Neuronal stem cell (in vitro differentiated cells): ENCODE results near the gene FREY1.
A peak's percentile ranks its signal among the peaks of the same experiment; 100 is the strongest.

Source experiments
- DNase-seq: peaks from one replicate; pipeline ENCODE4 v3.0.0-alpha.2; 2013; ENCODE audit warnings: low spot score
- H2AFZ ChIP-seq: one replicate; pipeline ENCODE4 v1.6.1; 2013; ENCODE audit warnings: mild to moderate bottlenecking, low read length, inconsistent platforms
- H2AK5ac ChIP-seq: 2 replicates; pipeline ENCODE4 v1.6.1; 2013; ENCODE audit warnings: low read depth, mild to moderate bottlenecking, inconsistent platforms, low read length, moderate library complexity, mixed read lengths
- H2BK120ac ChIP-seq: 2 replicates; pipeline ENCODE4 v1.6.1; 2013; ENCODE audit warnings: low read depth, mild to moderate bottlenecking, inconsistent platforms, low read length, moderate library complexity, mixed read lengths
- H2BK12ac ChIP-seq: one replicate; pipeline ENCODE4 v1.6.1; 2013; ENCODE audit warnings: low read length, inconsistent platforms
- H2BK15ac ChIP-seq: 2 replicates; pipeline ENCODE4 v1.6.1; 2013; ENCODE audit warnings: mild to moderate bottlenecking, low read length, inconsistent platforms, mixed read lengths
- H2BK5ac ChIP-seq: one replicate; pipeline ENCODE4 v1.6.1; 2013; ENCODE audit warnings: inconsistent platforms, mild to moderate bottlenecking, low read length, moderate library complexity
- H3K14ac ChIP-seq: one replicate; pipeline ENCODE4 v1.6.1; 2013; ENCODE audit warnings: low read length, inconsistent platforms
- H3K18ac ChIP-seq: 2 replicates; pipeline ENCODE4 v1.6.1; 2013; ENCODE audit warnings: low read length, inconsistent platforms
- H3K23ac ChIP-seq: 2 replicates; pipeline ENCODE4 v1.6.1; 2013; ENCODE audit warnings: low read depth, mild to moderate bottlenecking, mixed read lengths, low read length, inconsistent platforms; ENCODE audit not compliant: poor library complexity
- H3K27ac ChIP-seq: replicated peaks from 3 replicates; pipeline ENCODE4 v1.5.1; 2013; ENCODE audit warnings: low read length, inconsistent platforms
- H3K27me3 ChIP-seq, 3 experiments: 2 replicates each; pipeline ENCODE4 v1.6.1; 2013; ENCODE audit warnings: low read length in 3 of 3, mild to moderate bottlenecking in 2 of 3, inconsistent platforms in 1 of 3, low read depth in 1 of 3, mixed read lengths in 1 of 3, moderate library complexity in 1 of 3; ENCODE audit not compliant: control insufficient read depth in 3 of 3, insufficient read depth in 3 of 3
- H3K36me3 ChIP-seq, 2 donors: replicated peaks in 1 of 2; 2 replicates each; pipeline ENCODE4 v1.6.1; 2013; ENCODE audit warnings: low read length in 2 of 2; ENCODE audit not compliant: control insufficient read depth in 2 of 2, insufficient read depth in 2 of 2
- H3K4ac ChIP-seq: 2 replicates; pipeline ENCODE4 v1.6.1; 2013; ENCODE audit warnings: inconsistent platforms, mild to moderate bottlenecking, low read length, moderate library complexity
- H3K4me1 ChIP-seq, 2 donors: 1 replicate in 1 of 2; 2 replicates in 1 of 2; pipeline ENCODE4 v1.6.1; 2013; ENCODE audit warnings: low read length in 2 of 2, low read depth in 1 of 2; ENCODE audit not compliant: control insufficient read depth in 2 of 2, insufficient read depth in 1 of 2
- H3K4me2 ChIP-seq: one replicate; pipeline ENCODE4 v1.6.1; 2013; ENCODE audit warnings: mild to moderate bottlenecking, low read length, inconsistent platforms; ENCODE audit not compliant: insufficient read depth, poor library complexity, severe bottlenecking
- H3K4me3 ChIP-seq, 2 donors: 2 replicates each; pipeline ENCODE4 v1.5.1; 2013; ENCODE audit warnings: low read length in 2 of 2, mild to moderate bottlenecking in 2 of 2, inconsistent platforms in 1 of 2, moderate library complexity in 1 of 2
- H3K79me1 ChIP-seq: one replicate; pipeline ENCODE4 v1.6.1; 2013; ENCODE audit warnings: low read depth, mild to moderate bottlenecking, inconsistent platforms, low read length, moderate library complexity
- H3K9ac ChIP-seq: one replicate; pipeline ENCODE4 v1.6.1; 2013; ENCODE audit warnings: mild to moderate bottlenecking, low read depth, low read length, inconsistent platforms; ENCODE audit not compliant: poor library complexity
- H3K9me3 ChIP-seq, 2 donors: replicated peaks in 1 of 2; 2 replicates each; pipeline versions ENCODE3 to v1.6.1; 2013; ENCODE audit warnings: low read length in 2 of 2, mild to moderate bottlenecking in 2 of 2, inconsistent platforms in 1 of 2, low read depth in 1 of 2, mixed read lengths in 1 of 2, moderate library complexity in 1 of 2; ENCODE audit not compliant: control insufficient read depth in 2 of 2, insufficient read depth in 1 of 2
- H4K8ac ChIP-seq: one replicate; pipeline ENCODE4 v1.6.1; 2013; ENCODE audit warnings: low read depth, mild to moderate bottlenecking, inconsistent platforms, low read length, moderate library complexity
- H4K91ac ChIP-seq: one replicate; pipeline ENCODE4 v1.6.1; 2013; ENCODE audit warnings: low read length, low read depth, mild to moderate bottlenecking, inconsistent platforms; ENCODE audit not compliant: poor library complexity
- WGBS, 2 donors: extraction: QIAGEN DNeasy Blood & Tissue Kit; methylation state at CpG; one replicate each; pipeline ENCODE4 v1.1.7; 2013; ENCODE audit warnings: missing lambda C conversion rate in 2 of 2, mixed read lengths in 1 of 2; ENCODE audit not compliant: insufficient read length in 2 of 2, insufficient replicate concordance in 1 of 2; ENCODE audit errors: extremely low coverage in 2 of 2; 5-methylcytosine and 5-hydroxymethylcytosine counted together

The FREY1 gene

DNA sequence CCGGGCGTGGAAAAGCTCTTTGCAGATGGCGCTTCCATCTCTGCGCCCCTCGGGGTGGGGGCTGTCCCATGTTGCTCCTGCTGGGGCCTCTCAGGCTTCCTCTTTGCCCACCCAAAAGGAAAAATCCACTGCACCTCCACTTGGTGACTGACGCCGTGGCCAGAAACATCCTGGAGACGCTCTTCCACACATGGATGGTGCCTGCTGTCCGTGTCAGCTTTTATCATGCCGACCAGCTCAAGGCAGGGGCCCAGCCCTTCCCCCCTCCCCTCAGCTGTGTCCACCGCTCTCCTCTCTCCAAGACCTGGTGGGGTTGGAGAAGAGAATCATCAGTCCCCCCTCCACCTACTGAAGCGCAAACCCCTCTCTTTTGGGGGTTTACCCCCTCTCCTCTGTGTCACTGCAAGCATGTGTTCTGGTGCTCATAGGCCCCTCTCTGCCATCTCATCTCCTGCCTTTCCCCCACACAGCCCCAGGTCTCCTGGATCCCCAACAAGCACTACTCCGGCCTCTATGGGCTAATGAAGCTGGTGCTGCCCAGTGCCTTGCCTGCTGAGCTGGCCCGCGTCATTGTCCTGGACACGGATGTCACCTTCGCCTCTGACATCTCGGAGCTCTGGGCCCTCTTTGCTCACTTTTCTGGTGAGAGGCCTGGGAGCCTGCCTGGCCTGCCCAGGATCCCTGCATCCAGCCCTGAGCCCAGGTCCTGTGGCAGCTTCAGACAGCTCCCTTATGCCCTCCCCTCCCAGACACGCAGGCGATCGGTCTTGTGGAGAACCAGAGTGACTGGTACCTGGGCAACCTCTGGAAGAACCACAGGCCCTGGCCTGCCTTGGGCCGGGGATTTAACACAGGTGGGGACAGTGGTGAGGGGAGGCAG lies 17.2 kb upstream of the FREY1 start:
- H2BK12ac ChIP-seq: no peak overlapping the region
- H3K9ac ChIP-seq: peak overlapping the region; percentile 15
- H3K4me2 ChIP-seq: no peak overlapping the region
- H2AK5ac ChIP-seq: no peak overlapping the region
- H2BK5ac ChIP-seq: no peak overlapping the region
- no CpG with 5 or more reads among the region's 22 CpGs for WGBS, 2 donors
- no peaks in the 10 kb centered on the region for H3K36me3 ChIP-seq
- H3K14ac ChIP-seq: no peak overlapping the region
- no peak overlapping the region for H4K91ac ChIP-seq
- H3K4ac ChIP-seq: no peak overlapping the region
- H2BK15ac ChIP-seq: peak overlapping the region; percentile 14
- DNase-seq: no peak
- no peak overlapping the region for H3K18ac ChIP-seq
- peak overlapping the region; percentile 80 for H3K23ac ChIP-seq
- no peak overlapping the region for H2BK120ac ChIP-seq
- H3K79me1 ChIP-seq: peaks cover 7% of the 10 kb centered on the region
- H3K4me1 ChIP-seq: peaks cover 15 to 19% of the 10 kb centered on the region in 2 donors
- peaks cover 0 to 60% (median 13%) of the 10 kb centered on the region in 3 experiments for H3K27me3 ChIP-seq
- no peak overlapping the region for H3K4me3 ChIP-seq
- no peak overlapping the region for H4K8ac ChIP-seq
- H3K27ac ChIP-seq: no peak overlapping the region
- no peak overlapping the region for H2AFZ ChIP-seq
- no peaks in the 10 kb centered on the region for H3K9me3 ChIP-seq

DNA sequence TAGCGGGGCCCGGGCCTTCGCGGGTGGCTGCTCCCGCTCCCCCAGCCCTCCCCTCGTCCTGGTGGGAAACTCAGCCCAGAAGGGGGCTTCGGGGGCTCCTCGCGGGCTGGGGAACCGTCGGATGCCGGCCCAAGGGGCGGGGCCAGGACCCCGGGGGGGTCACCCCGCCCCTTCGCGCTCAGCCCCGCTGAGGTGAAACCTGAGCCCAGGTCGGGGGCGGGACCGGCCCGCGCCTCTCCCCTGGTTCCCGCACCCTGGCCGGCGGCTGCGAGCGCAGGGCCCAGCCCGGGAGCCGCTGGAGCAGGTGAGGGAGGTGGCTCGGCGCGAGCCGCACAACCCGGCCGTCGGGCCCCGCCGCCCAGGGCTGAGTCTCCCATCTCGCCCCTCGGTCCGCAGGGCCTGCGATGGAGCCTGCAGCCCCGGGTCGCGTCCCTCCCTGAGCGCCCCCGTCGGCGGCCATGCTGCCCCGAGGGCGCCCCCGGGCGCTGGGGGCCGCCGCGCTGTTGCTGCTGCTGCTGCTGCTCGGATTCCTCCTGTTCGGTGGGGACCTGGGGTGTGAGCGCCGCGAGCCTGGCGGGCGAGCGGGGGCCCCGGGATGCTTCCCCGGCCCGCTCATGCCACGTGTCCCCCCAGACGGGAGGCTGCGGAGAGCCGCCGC lies 15.5 kb upstream of the FREY1 start, which contains the start of gene LARGE2:
TSS of gene LARGE2 (plus strand) at position 232 of the 658 bp plus-strand sequence. CDS start at position 459, 227 bp downstream.
- Histone ChIP-seq H3K79me1 (no peaks in the 10 kb centered on the region), H3K4me2 (peak within 1 kb of the TSS; percentile 69), H3K27me3 (peaks cover 0 to 61% (median 13%) of the 10 kb centered on the region in 3 experiments), H2BK5ac (no peak within 1 kb of the TSS), H2AFZ (peak within 1 kb of the TSS; percentile 87), H4K8ac (no peak within 1 kb of the TSS), H3K4me3 (peak within 1 kb of the TSS; percentile 16 to 78), H3K9me3 (no peaks in the 10 kb centered on the region), H3K36me3 (no peaks in the 10 kb centered on the region), H4K91ac (no peak within 1 kb of the TSS), H2AK5ac (peak within 1 kb of the TSS; percentile 54), H2BK12ac (peak within 1 kb of the TSS; percentile 68), H3K4ac (peak within 1 kb of the TSS; percentile 69), H3K27ac (no peak within 1 kb of the TSS), H3K4me1 (peaks cover 15 to 23% of the 10 kb centered on the region in 2 donors), H3K14ac (no peak within 1 kb of the TSS), H2BK15ac (peak within 1 kb of the TSS; percentile 51), H3K9ac (no peak within 1 kb of the TSS), H3K23ac (peak within 1 kb of the TSS; percentile 58), H2BK120ac (peak within 1 kb of the TSS; percentile 48), H3K18ac (peak within 1 kb of the TSS; percentile 93)
- DNase-seq: peak; percentile 59
- WGBS, 2 donors: no CpG with 5 or more reads among the region's 73 CpGs

DNA sequence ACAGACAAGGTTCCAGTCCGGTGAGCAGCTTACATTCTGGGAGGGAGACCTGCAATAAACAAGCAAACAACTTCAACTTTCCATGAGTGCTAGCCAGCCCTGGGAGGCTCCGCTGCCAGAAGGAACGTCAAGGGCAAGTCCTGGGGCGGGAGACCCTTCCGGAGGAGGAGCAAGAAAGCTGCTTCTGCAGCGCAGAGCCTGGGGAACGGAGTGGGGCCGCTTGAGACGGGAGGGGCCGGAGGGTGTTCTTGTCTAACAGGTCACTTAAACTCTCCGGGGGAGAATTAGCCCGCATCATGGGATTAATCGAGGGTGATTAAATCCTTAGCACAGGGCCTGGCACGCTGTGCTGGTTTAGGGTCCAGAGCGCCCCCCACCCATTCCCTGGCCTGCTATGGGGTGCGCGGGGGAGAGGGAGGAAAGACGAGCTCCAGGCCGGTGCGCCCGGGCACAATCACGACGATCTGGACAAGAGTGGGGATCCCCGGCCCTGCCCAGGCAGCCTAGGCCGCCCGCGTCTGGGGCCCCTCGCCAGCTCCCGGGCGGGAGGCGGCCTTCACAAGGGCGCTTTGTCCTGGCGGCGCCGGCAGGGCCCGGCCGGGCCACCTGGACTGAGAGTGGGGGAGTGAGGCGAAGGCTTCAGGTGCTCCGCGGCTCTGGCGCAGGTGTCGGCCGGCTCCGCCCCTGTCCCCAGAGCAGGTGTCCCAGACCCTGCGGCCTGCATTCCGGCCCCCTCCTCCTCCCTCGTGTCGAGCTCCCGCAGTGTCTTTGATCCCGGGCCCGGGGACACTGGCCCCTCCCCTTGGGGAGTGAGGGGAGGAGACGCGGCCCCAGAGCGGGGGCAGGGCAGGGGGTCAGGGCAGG lies 14.7 kb upstream of the FREY1 start:
- no peak overlapping the region for H3K4ac ChIP-seq

More for the DNA sequence above, 14.7 kb upstream of the FREY1 start:
- Histone ChIP-seq H2AK5ac (peak overlapping the region; percentile 11), H2BK12ac (no peak overlapping the region), H2BK15ac (peak overlapping the region; percentile 51), H3K18ac (peak overlapping the region; percentile 78), H2BK5ac (no peak overlapping the region), H3K4me1 (peaks cover 18 to 27% of the 10 kb centered on the region in 2 donors), H3K9ac (no peak overlapping the region), H3K36me3 (no peaks in the 10 kb centered on the region), H3K4me2 (peak overlapping the region; percentile 69), H2BK120ac (no peak overlapping the region), H3K4me3 (peak overlapping the region; percentile 16 to 78), H3K23ac (peak overlapping the region; percentile 1), H3K79me1 (no peaks in the 10 kb centered on the region), H3K27ac (no peak overlapping the region), H3K27me3 (peaks cover 0 to 61% (median 13%) of the 10 kb centered on the region in 3 experiments), H4K8ac (no peak overlapping the region), H3K14ac (no peak overlapping the region), H2AFZ (peak overlapping the region; percentile 87), H3K9me3 (no peaks in the 10 kb centered on the region), H4K91ac (no peak overlapping the region)
- no CpG with 5 or more reads among the region's 54 CpGs for WGBS, 2 donors
- DNase-seq: peak; percentile 65
